WTC11 (cell line): ENCODE results near the gene SEMA5B. TPM values are rescaled to one million over a fixed set of nuclear protein-coding genes. Genes with fewer than 3 reads are reported as not detected.

Experiments
- ATAC-seq: fragments of 200-7000 bp; cut with Tn5 transposase; 2 replicates; pipeline ENCODE4 v1.10.0; 2021; ENCODE audit warnings: mild to moderate bottlenecking, moderate library complexity
- CTCF ChIA-PET: fragments of 300-600 bp; sonication (Branson Sonifier 250); formaldehyde crosslinking; loops from one replicate; lab custom pipeline; 2021; ENCODE audit warnings: antibody characterized with exemption; lab: Charles Lee
- POLR2A ChIA-PET: fragments of 350-600 bp; sonication (Branson Sonifier 250); formaldehyde crosslinking; loops from one replicate; lab custom pipeline; 2021; ENCODE audit warnings: antibody characterized with exemption; lab: Charles Lee
- DNase-seq: peaks from one replicate; pipeline ENCODE4 v3.0.0; 2021; ENCODE audit warnings: low spot score
- H3K27ac Mint-ChIP-seq: 2 replicates; pipeline ENCODE4 v1.8.0; 2021; ENCODE audit warnings: mixed read lengths
- H3K27me3 Mint-ChIP-seq: 2 replicates; pipeline ENCODE4 v1.8.0; 2021; ENCODE audit warnings: low read depth, mild to moderate bottlenecking, moderate library complexity, mixed read lengths
- H3K36me3 Mint-ChIP-seq: 2 replicates; pipeline ENCODE4 v1.8.0; 2021; ENCODE audit warnings: mixed read lengths
- H3K4me1 Mint-ChIP-seq: 2 replicates; pipeline ENCODE4 v1.8.0; 2022; ENCODE audit warnings: mixed read lengths
- H3K4me3 Mint-ChIP-seq: 2 replicates; pipeline ENCODE4 v1.8.0; 2021; ENCODE audit warnings: mild to moderate bottlenecking, moderate library complexity, mixed read lengths
- H3K9me3 Mint-ChIP-seq: 2 replicates; pipeline ENCODE4 v1.8.0; 2021; ENCODE audit warnings: mixed read lengths
- ARID4B ChIP-seq: sonication (generic); formaldehyde crosslinking; IDR thresholded peaks from 2 replicates; pipeline ENCODE4 v1.8.0; 2023; ENCODE audit warnings: missing genetic modification reagents, mild to moderate bottlenecking, borderline replicate concordance
- ATF2 ChIP-seq: sonication (generic); formaldehyde crosslinking; IDR thresholded peaks from 2 replicates; pipeline ENCODE4 v1.8.1; 2022; ENCODE audit warnings: low read depth, missing genetic modification reagents, borderline replicate concordance
- E2F1 ChIP-seq: sonication (generic); formaldehyde crosslinking; IDR thresholded peaks from 2 replicates; pipeline ENCODE4 v1.8.0; 2022; ENCODE audit warnings: mild to moderate bottlenecking, missing genetic modification reagents
- ETV6 ChIP-seq: sonication (generic); formaldehyde crosslinking; IDR thresholded peaks from 2 replicates; pipeline ENCODE4 v1.8.1; 2022; ENCODE audit warnings: mild to moderate bottlenecking, missing genetic modification reagents
- IRF1 ChIP-seq: sonication (generic); formaldehyde crosslinking; IDR thresholded peaks from 2 replicates; pipeline ENCODE4 v1.8.0; 2023; ENCODE audit warnings: missing genetic modification reagents
- JUN ChIP-seq: sonication (generic); formaldehyde crosslinking; IDR thresholded peaks from 2 replicates; pipeline ENCODE4 v1.8.0; 2023; ENCODE audit warnings: mild to moderate bottlenecking, missing genetic modification reagents
- MLX ChIP-seq: sonication (generic); formaldehyde crosslinking; IDR thresholded peaks from 2 replicates; pipeline ENCODE4 v1.8.1; 2023; ENCODE audit warnings: mild to moderate bottlenecking, missing genetic modification reagents, moderate library complexity
- NR1H2 ChIP-seq: sonication (generic); formaldehyde crosslinking; IDR thresholded peaks from 2 replicates; pipeline ENCODE4 v1.9.0; 2021; ENCODE audit warnings: mild to moderate bottlenecking, moderate library complexity, missing genetic modification reagents
- SP1 ChIP-seq: sonication (generic); formaldehyde crosslinking; conservative IDR thresholded peaks from 2 replicates; pipeline ENCODE4 v1.8.1; 2022; ENCODE audit warnings: missing genetic modification reagents
- STAT6 ChIP-seq: sonication (generic); formaldehyde crosslinking; conservative IDR thresholded peaks from 2 replicates; pipeline ENCODE4 v1.8.1; 2023; ENCODE audit warnings: mild to moderate bottlenecking, low read depth, missing genetic modification reagents, moderate library complexity
- TCF7 ChIP-seq: sonication (generic); formaldehyde crosslinking; IDR thresholded peaks from 2 replicates; pipeline ENCODE4 v1.8.0; 2022; ENCODE audit warnings: mild to moderate bottlenecking, low read depth, missing genetic modification reagents, moderate library complexity
- TEAD4 ChIP-seq: sonication (generic); formaldehyde crosslinking; IDR thresholded peaks from 2 replicates; pipeline ENCODE4 v1.8.0; 2022; ENCODE audit warnings: mild to moderate bottlenecking, missing genetic modification reagents
- USF1 ChIP-seq: sonication (generic); formaldehyde crosslinking; IDR thresholded peaks from 2 replicates; pipeline ENCODE4 v1.8.0; 2022; ENCODE audit warnings: mild to moderate bottlenecking, missing genetic modification reagents
- ZBTB21 ChIP-seq: sonication (generic); formaldehyde crosslinking; IDR thresholded peaks from 2 replicates; pipeline ENCODE4 v1.8.1; 2023; ENCODE audit warnings: mild to moderate bottlenecking, missing genetic modification reagents, borderline replicate concordance
- ZBTB43 ChIP-seq: sonication (generic); formaldehyde crosslinking; IDR thresholded peaks from 2 replicates; pipeline ENCODE4 v1.8.1; 2023; ENCODE audit warnings: mild to moderate bottlenecking, missing genetic modification reagents
- ZNF121 ChIP-seq: sonication (generic); formaldehyde crosslinking; IDR thresholded peaks from 2 replicates; pipeline ENCODE4 v1.8.0; 2023; ENCODE audit warnings: missing genetic modification reagents
- ZNF219 ChIP-seq: sonication (generic); formaldehyde crosslinking; IDR thresholded peaks from 2 replicates; pipeline ENCODE4 v1.8.0; 2023; ENCODE audit warnings: missing genetic modification reagents, mild to moderate bottlenecking, borderline replicate concordance
- ZNF396 ChIP-seq: fragments of 250-450 bp; sonication (Bioruptor Pico); IDR thresholded peaks from 2 replicates; pipeline ENCODE4 v1.8.0; 2021; ENCODE audit warnings: mild to moderate bottlenecking, moderate library complexity, borderline replicate concordance
- ZNF416 ChIP-seq: fragments of 250-450 bp; sonication (Bioruptor Pico); IDR thresholded peaks from 2 replicates; pipeline ENCODE4 v1.9.0; 2021; ENCODE audit warnings: mild to moderate bottlenecking, inconsistent platforms
- total RNA-seq: library from RNA; stranded (reverse); gene quantifications from 3 replicates; pipeline ENCODE4 v1.2.3, GENCODE V29; 2021

Gene SEMA5B
- total RNA-seq, 1 experiment from 2014 or later: 20.7 TPM

- TF ChIP-seq ZBTB43 (CRISPR knock-in tag): no peak
- no peak for TF ChIP-seq NR1H2
- TF ChIP-seq IRF1 (CRISPR knock-in tag): no peak
- TF ChIP-seq MLX (CRISPR knock-in tag): no peak
These were observed 11.6 kb upstream of the SEMA5B start (continued) for GRCh38 chr3:123039178-123039577.

GRCh38 chr3:123038751-123039150 is 11.2 kb upstream of the SEMA5B start:
- ChIA-PET POLR2A (no interaction called here), CTCF (no interaction called here)
- Mint-ChIP-seq H3K27ac (no peak overlapping the region), H3K4me3 (no peak overlapping the region), H3K4me1 (peaks cover 6% of the 10 kb centered on the region; the same call in 1 of the 2 replicates), H3K27me3 (peaks cover 6% of the 10 kb centered on the region), H3K36me3 (no peaks in the 10 kb centered on the region), H3K9me3 (no peaks in the 10 kb centered on the region)
- no peak for ATAC-seq
- no peak for TF ChIP-seq ZNF396 (CRISPR knock-in tag)
- TF ChIP-seq TCF7 (CRISPR knock-in tag): no peak
- TF ChIP-seq ZNF121 (CRISPR knock-in tag): no peak
- no peak for TF ChIP-seq NR1H2
- TF ChIP-seq JUN (CRISPR knock-in tag): no peak
- no peak for TF ChIP-seq ZNF416
- no peak for TF ChIP-seq ARID4B (CRISPR knock-in tag)
- DNase-seq: no peak

- Mint-ChIP-seq H3K27ac (no peak overlapping the region), H3K4me1 (peaks cover 6% of the 10 kb centered on the region; the same call in 1 of the 2 replicates), H3K9me3 (no peaks in the 10 kb centered on the region), H3K27me3 (peaks cover 6% of the 10 kb centered on the region), H3K4me3 (no peak overlapping the region), H3K36me3 (no peaks in the 10 kb centered on the region)
- DNase-seq (no peak), ATAC-seq (no peak)
- ChIA-PET POLR2A (no interaction called here), CTCF (interaction anchor here (0.8 kb wide), 1 partner anchor 10 kb away, joined by 3 read pairs; the partner anchor contains the start of gene SEMA5B)
- no peak for TF ChIP-seq TEAD4 (CRISPR knock-in tag)
- TF ChIP-seq ATF2 (CRISPR knock-in tag): no peak
- TF ChIP-seq STAT6 (CRISPR knock-in tag): no peak
- no peak for TF ChIP-seq ZBTB21
- TF ChIP-seq ZBTB43 (CRISPR knock-in tag): no peak
- TF ChIP-seq SP1 (CRISPR knock-in tag): no peak
- TF ChIP-seq NR1H2: no peak
- no peak for TF ChIP-seq E2F1 (CRISPR knock-in tag)
- no peak for TF ChIP-seq ZNF219
- no peak for TF ChIP-seq USF1 (CRISPR knock-in tag)
- TF ChIP-seq ETV6: no peak
These were observed 9.4 kb upstream of the SEMA5B start for GRCh38 chr3:123037015-123037375.
